Measurements from ENCODE around the gene TMSB10.

Gene TMSB10

DNA sequence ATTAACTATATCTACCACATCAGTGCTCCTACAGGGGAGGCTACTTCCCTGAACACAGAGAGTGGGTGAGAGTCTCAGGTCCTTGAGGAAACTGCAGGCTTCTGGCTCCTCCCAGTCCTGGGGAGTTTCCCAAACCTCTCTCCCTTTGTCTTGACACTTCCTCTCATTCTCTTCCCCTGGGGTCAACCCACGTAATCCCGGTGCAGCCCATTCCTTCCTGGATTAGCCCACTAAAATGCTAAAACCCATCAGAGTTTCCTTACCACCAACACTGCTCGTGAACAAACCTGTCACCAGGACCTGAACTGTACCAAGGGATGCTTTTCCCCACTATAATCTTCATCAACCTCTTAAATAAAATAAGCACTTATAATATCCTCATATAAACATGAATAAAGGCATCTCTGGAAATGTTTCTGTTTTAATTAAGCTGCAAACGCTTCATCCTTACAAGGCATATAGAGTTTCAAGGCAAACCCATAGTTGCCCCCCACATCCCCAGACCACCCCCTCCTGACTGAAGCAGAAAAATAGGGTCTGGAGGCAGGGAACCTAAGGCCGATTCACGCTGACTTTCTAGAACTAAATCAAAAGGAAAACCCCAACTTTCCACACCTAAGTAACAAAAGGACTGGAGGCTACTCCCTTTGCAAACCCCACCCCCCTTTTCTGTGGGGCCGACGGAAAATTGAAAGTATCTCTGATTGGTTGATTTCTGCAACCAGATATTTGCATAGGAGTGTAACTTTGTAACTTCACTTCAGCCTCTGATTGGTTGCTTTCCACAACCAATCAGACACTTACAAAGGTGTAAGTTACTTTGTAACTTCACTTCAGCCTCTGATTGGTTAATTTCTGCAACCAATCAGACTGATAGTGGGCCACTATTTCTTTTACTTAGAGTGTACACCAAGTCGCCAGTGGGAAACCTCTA is 19.0 kb downstream of the TMSB10 start:
- no peak for DNase-seq (ENCODE audit: extremely low read depth, low read depth)
- no peak for TF ChIP-seq CTCF (IDR thresholded peaks at IDR 0.05; ENCODE audit: low read depth, low read length, missing control alignments)
- H3K4me3 ChIP-seq (replicated peaks; ENCODE audit: low read depth, low read length): no peak overlapping the region

DNA sequence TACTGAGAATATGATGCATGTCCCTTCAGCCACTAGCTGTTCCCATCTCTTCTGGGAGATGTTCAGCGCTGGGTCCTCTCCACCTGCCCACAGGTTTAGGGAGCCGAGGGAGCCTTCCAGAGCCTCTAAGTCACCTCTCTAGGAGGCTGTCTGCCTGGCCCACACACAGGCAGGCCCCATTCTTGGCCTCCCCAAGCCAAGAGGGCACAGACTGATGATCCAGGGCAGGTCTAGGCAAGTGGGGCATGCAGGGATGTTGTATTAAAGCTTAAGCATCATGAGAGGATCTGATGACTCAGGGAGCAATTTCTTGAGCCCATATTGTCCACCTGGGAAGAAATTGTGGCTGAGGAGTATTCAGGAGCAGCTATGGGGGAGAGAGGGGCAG is 19.9 kb downstream of the TMSB10 start:
- no peak overlapping the region for H3K4me3 ChIP-seq (replicated peaks; ENCODE audit: low read depth, low read length)
- no peak for DNase-seq (ENCODE audit: extremely low read depth, low read depth)
- no peak for TF ChIP-seq CTCF (IDR thresholded peaks at IDR 0.05; ENCODE audit: low read depth, low read length, missing control alignments)

GRCh38 chr2:84925724-84926376 is 20.4 kb downstream of the TMSB10 start:
- DNase-seq (ENCODE audit: extremely low read depth, low read depth): peak; percentile 83
- TF ChIP-seq CTCF (IDR thresholded peaks at IDR 0.05; ENCODE audit: low read depth, low read length, missing control alignments): peak; percentile 87

DNA sequence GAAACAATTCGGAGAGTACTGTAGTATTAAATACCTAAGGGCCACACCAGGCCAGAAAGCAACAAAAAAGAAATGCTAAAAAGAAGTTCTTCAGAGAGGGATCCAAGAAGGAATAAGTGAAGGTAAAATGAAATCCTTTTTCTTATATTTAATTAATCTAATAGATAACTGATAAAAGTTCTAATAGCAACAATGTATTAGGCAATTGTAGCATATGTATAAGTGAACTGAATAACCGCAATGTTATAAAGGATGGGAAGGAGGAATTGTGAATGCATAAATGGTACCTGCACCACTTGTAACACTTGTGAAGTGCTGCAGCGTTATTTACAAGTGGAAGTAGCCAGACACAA is 21.8 kb downstream of the TMSB10 start:
- DNase-seq (ENCODE audit: extremely low read depth, low read depth): no peak
- H3K4me3 ChIP-seq (replicated peaks; ENCODE audit: low read depth, low read length): no peak overlapping the region
- TF ChIP-seq CTCF (IDR thresholded peaks at IDR 0.05; ENCODE audit: low read depth, low read length, missing control alignments): no peak

More at GRCh38 chr2:84925724-84926376, 20.4 kb downstream of the TMSB10 start:
- peak overlapping the region; percentile 49 for H3K4me3 ChIP-seq (replicated peaks; ENCODE audit: low read depth, low read length)

DNA sequence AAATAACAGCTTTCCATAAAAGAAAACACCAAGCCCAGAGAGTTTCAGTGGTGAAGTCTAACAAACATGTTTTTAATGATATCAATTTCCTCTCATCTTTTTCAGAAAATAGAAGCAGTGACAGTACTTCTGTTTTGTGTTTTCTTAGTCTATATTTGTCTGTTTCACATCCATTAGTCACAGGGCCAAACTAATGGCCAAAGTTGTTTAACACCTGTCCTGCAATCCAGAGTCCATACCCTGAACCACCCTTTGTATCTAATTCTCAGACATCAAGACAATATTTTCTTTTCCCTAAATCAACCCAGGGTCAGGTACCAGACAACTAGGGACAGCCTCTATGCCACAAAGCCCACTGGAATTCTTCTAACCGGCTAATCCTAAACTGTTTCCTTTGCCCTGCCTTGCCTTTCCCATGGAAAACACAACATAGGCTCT is 25.9 kb downstream of the TMSB10 start:
- no peak overlapping the region for H3K4me3 ChIP-seq (replicated peaks; ENCODE audit: low read depth, low read length)
- no peak for TF ChIP-seq CTCF (IDR thresholded peaks at IDR 0.05; ENCODE audit: low read depth, low read length, missing control alignments)
- no peak for DNase-seq (ENCODE audit: extremely low read depth, low read depth)

DNA sequence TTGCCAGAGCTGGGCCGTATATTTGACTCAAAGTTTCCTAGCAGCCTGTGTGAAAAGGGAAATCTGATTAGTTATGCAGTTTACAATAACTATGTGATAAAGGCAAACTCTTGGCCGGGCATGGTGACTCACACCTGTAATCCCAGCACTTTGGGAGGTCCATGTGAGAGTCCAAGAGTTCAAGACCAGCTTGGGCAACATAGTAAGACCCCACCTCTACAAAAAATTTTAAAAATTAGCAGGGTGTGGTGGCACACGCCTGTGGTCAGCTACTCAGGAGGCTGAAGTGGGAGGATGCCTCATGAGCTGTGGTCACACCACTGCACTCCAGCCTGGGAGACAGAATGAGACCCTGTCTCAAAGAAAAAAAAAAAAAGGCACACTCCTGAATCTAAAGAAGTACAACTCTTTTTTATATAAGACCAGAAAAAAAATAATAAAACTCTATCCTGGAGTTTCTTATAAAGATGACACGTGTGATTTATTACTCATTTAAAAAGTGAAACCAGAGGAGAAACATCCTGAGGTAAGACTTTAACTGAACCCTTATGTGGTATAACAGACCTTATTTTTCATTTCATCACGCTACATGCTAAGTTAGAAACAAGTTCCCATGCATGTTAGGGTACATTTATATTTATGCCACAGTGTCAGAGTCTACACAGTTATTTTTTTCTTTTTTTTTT is 32.9 kb downstream of the TMSB10 start:
- no peak overlapping the region for H3K4me3 ChIP-seq (replicated peaks; ENCODE audit: low read depth, low read length)
- TF ChIP-seq CTCF (IDR thresholded peaks at IDR 0.05; ENCODE audit: low read depth, low read length, missing control alignments): no peak
- DNase-seq (ENCODE audit: extremely low read depth, low read depth): no peak

Data from HFF-Myc (cell line).